BLaER1 (cell line): ENCODE data around the gene ABCA9.
"Not testable (repeated sequence)": the region's sequence is repeated elsewhere in the genome, so short reads cannot be mapped to it uniquely, and the experiment has no call there.

Experiments used
- H3K27ac ChIP-seq: shearing (Covaris generic); formaldehyde crosslinking; 2 replicates; pipeline ENCODE4 v1.8.1; 2022
- H3K27me3 ChIP-seq: shearing (Covaris generic); formaldehyde crosslinking; 2 replicates; pipeline ENCODE4 v1.8.1; 2022
- H3K36me3 ChIP-seq: shearing (Covaris generic); formaldehyde crosslinking; 2 replicates; pipeline ENCODE4 v1.8.1; 2022
- H3K4me1 ChIP-seq: shearing (Covaris generic); formaldehyde crosslinking; 2 replicates; pipeline ENCODE4 v1.8.1; 2022
- H3K4me2 ChIP-seq: shearing (Covaris generic); formaldehyde crosslinking; 2 replicates; pipeline ENCODE4 v1.8.1; 2022
- H3K4me3 ChIP-seq: shearing (Covaris generic); formaldehyde crosslinking; 2 replicates; pipeline ENCODE4 v1.8.1; 2022
- H3K9ac ChIP-seq: shearing (Covaris generic); formaldehyde crosslinking; 2 replicates; pipeline ENCODE4 v1.8.1; 2022
- H3K9me3 ChIP-seq: shearing (Covaris generic); formaldehyde crosslinking; 2 replicates; pipeline ENCODE4 v1.8.1; 2022
- H4K20me1 ChIP-seq: shearing (Covaris generic); formaldehyde crosslinking; 2 replicates; pipeline ENCODE4 v1.8.1; 2022
- Cebpa-rat ChIP-seq: shearing (Covaris generic); IDR thresholded peaks from 2 replicates; pipeline ENCODE4 v1.8.1; 2022

Gene ABCA9

GRCh38 chr17:69043098-69043734 is 17.5 kb downstream of the ABCA9 start:
- Histone ChIP-seq H3K4me2 (no peak overlapping the region), H3K4me1 (no peaks in the 10 kb centered on the region), H3K4me3 (no peak overlapping the region), H3K27ac (no peak overlapping the region), H4K20me1 (no peaks in the 10 kb centered on the region), H3K9me3 (peaks cover 9% of the 10 kb centered on the region), H3K27me3 (no peaks in the 10 kb centered on the region), H3K36me3 (no peaks in the 10 kb centered on the region), H3K9ac (no peak overlapping the region)
- TF ChIP-seq Cebpa-rat: no peak

GRCh38 chr17:69042308-69042707 is 18.4 kb downstream of the ABCA9 start:
- H3K4me1 ChIP-seq: no peaks in the 10 kb centered on the region
- H3K36me3 ChIP-seq: no peaks in the 10 kb centered on the region
- no peak overlapping the region for H3K9ac ChIP-seq
- H3K9me3 ChIP-seq: peaks cover 4% of the 10 kb centered on the region; the same call in 1 of the 2 replicates
- TF ChIP-seq Cebpa-rat: no peak
- no peak overlapping the region for H3K27ac ChIP-seq
- no peak overlapping the region for H3K4me3 ChIP-seq
- H3K4me2 ChIP-seq: no peak overlapping the region
- no peaks in the 10 kb centered on the region for H3K27me3 ChIP-seq
- H4K20me1 ChIP-seq: no peaks in the 10 kb centered on the region

- Histone ChIP-seq H3K4me3 (no peak overlapping the region), H3K9ac (no peak overlapping the region), H3K9me3 (peaks cover 7% of the 10 kb centered on the region; the same call in 1 of the 2 replicates), H3K4me1 (no peaks in the 10 kb centered on the region), H4K20me1 (no peaks in the 10 kb centered on the region), H3K4me2 (no peak overlapping the region), H3K27me3 (no peaks in the 10 kb centered on the region), H3K27ac (no peak overlapping the region), H3K36me3 (no peaks in the 10 kb centered on the region)
- no peak for TF ChIP-seq Cebpa-rat
Measured at GRCh38 chr17:69031839-69032238, 28.9 kb downstream of the ABCA9 start.

GRCh38 chr17:69030169-69030568 is 30.6 kb downstream of the ABCA9 start:
- no peaks in the 10 kb centered on the region for H3K36me3 ChIP-seq
- no peaks in the 10 kb centered on the region for H3K27me3 ChIP-seq
- H3K27ac ChIP-seq: no peak overlapping the region

GRCh38 chr17:69018687-69019086 is 42.0 kb downstream of the ABCA9 start:
- no peak overlapping the region for H3K27ac ChIP-seq
- no peak overlapping the region for H3K4me3 ChIP-seq
- no peaks in the 10 kb centered on the region for H3K4me1 ChIP-seq
- no peaks in the 10 kb centered on the region for H3K27me3 ChIP-seq
- TF ChIP-seq Cebpa-rat: no peak
- no peak overlapping the region for H3K4me2 ChIP-seq
- no peak overlapping the region for H3K9ac ChIP-seq
- H4K20me1 ChIP-seq: no peaks in the 10 kb centered on the region
- no peaks in the 10 kb centered on the region for H3K36me3 ChIP-seq
- H3K9me3 ChIP-seq: no peaks in the 10 kb centered on the region

More at GRCh38 chr17:69030169-69030568, 30.6 kb downstream of the ABCA9 start:
- no peak for TF ChIP-seq Cebpa-rat
- no peak overlapping the region for H3K4me2 ChIP-seq
- H3K9me3 ChIP-seq: no peaks in the 10 kb centered on the region
- H3K9ac ChIP-seq: no peak overlapping the region
- no peak overlapping the region for H3K4me3 ChIP-seq
- no peaks in the 10 kb centered on the region for H4K20me1 ChIP-seq
- H3K4me1 ChIP-seq: no peaks in the 10 kb centered on the region

- Histone ChIP-seq H3K4me3 (no peak overlapping the region), H3K36me3 (no peaks in the 10 kb centered on the region), H3K9me3 (no peaks in the 10 kb centered on the region), H4K20me1 (no peaks in the 10 kb centered on the region), H3K4me2 (no peak overlapping the region), H3K27ac (no peak overlapping the region), H3K27me3 (no peaks in the 10 kb centered on the region), H3K4me1 (no peaks in the 10 kb centered on the region), H3K9ac (no peak overlapping the region)
- no peak for TF ChIP-seq Cebpa-rat
Measured at GRCh38 chr17:69018022-69018615, 42.6 kb downstream of the ABCA9 start.

- H3K9me3 ChIP-seq: no peaks in the 10 kb centered on the region
- H3K9ac ChIP-seq: no peak overlapping the region
- TF ChIP-seq Cebpa-rat: no peak
- H3K4me2 ChIP-seq: no peak overlapping the region
- no peak overlapping the region for H3K4me3 ChIP-seq
- H3K27ac ChIP-seq: no peak overlapping the region
- no peaks in the 10 kb centered on the region for H3K36me3 ChIP-seq
- no peaks in the 10 kb centered on the region for H3K27me3 ChIP-seq
- no peaks in the 10 kb centered on the region for H3K4me1 ChIP-seq
- H4K20me1 ChIP-seq: no peaks in the 10 kb centered on the region
Measured at GRCh38 chr17:69015631-69016030, 45.1 kb downstream of the ABCA9 start.

- Histone ChIP-seq H3K36me3 (no peaks in the 10 kb centered on the region), H3K27ac (no peak overlapping the region), H3K4me1 (no peaks in the 10 kb centered on the region), H3K4me2 (no peak overlapping the region), H3K9ac (no peak overlapping the region), H3K27me3 (no peaks in the 10 kb centered on the region), H3K4me3 (no peak overlapping the region), H4K20me1 (no peaks in the 10 kb centered on the region), H3K9me3 (no peaks in the 10 kb centered on the region)
- no peak for TF ChIP-seq Cebpa-rat
Measured at GRCh38 chr17:69012895-69013805, 47.6 kb downstream of the ABCA9 start.

GRCh38 chr17:69009930-69010329 is 50.8 kb downstream of the ABCA9 start:
- H3K27ac ChIP-seq: no peak overlapping the region
- H4K20me1 ChIP-seq: no peaks in the 10 kb centered on the region
- TF ChIP-seq Cebpa-rat: no peak
- no peaks in the 10 kb centered on the region for H3K27me3 ChIP-seq
- H3K4me2 ChIP-seq: no peak overlapping the region
- H3K4me3 ChIP-seq: no peak overlapping the region
- no peaks in the 10 kb centered on the region for H3K9me3 ChIP-seq
- no peaks in the 10 kb centered on the region for H3K4me1 ChIP-seq
- H3K9ac ChIP-seq: no peak overlapping the region
- H3K36me3 ChIP-seq: no peaks in the 10 kb centered on the region

GRCh38 chr17:69004759-69005158 is 56.0 kb downstream of the ABCA9 start:
- H3K27ac ChIP-seq, H3K36me3 ChIP-seq, H4K20me1 ChIP-seq, H3K9me3 ChIP-seq, H3K4me1 ChIP-seq, H3K4me3 ChIP-seq, H3K9ac ChIP-seq, H3K27me3 ChIP-seq, H3K4me2 ChIP-seq: not testable (repeated sequence)

GRCh38 chr17:68999743-69000142 is 61.0 kb downstream of the ABCA9 start:
- H4K20me1 ChIP-seq, H3K27ac ChIP-seq: not testable (repeated sequence)

More at GRCh38 chr17:68999743-69000142, 61.0 kb downstream of the ABCA9 start:
- H3K36me3 ChIP-seq, H3K27me3 ChIP-seq, H3K4me1 ChIP-seq, H3K4me2 ChIP-seq, H3K9me3 ChIP-seq, H3K4me3 ChIP-seq, H3K9ac ChIP-seq: not testable (repeated sequence)
